ENCODE measurements around the gene TOR1B.

Gene TOR1B

GRCh38 chr9:129854588-129855110 is 51.7 kb downstream of the TOR1B start:
- Histone ChIP-seq H3K9ac (ENCODE audit: low read length) (no peak overlapping the region), H3K79me2 (ENCODE audit: low read length) (no peaks in the 10 kb centered on the region), H4K20me1 (ENCODE audit: insufficient read depth, low read length) (no peaks in the 10 kb centered on the region), H3K27ac (ENCODE audit: low read length) (no peak overlapping the region), H2AFZ (ENCODE audit: low read depth, low read length) (no peak overlapping the region), H3K36me3 (replicated peaks; ENCODE audit: low read depth, low read length) (no peaks in the 10 kb centered on the region), H3K4me2 (ENCODE audit: low read length) (no peak overlapping the region), H3K4me3 (ENCODE audit: low read length) (no peak overlapping the region), H3K4me1 (ENCODE audit: low read length) (no peaks in the 10 kb centered on the region), H3K27me3 (ENCODE audit: low read depth, low read length) (no peaks in the 10 kb centered on the region), H3K9me3 (ENCODE audit: insufficient read depth, low read length) (no peaks in the 10 kb centered on the region)
- TF ChIP-seq CTCF (IDR thresholded peaks at IDR 0.05; ENCODE audit: low read depth, low read length) (no peak), EZH2phosphoT487 (IDR thresholded peaks at IDR 0.05; ENCODE audit: low read depth) (no peak)

DNA sequence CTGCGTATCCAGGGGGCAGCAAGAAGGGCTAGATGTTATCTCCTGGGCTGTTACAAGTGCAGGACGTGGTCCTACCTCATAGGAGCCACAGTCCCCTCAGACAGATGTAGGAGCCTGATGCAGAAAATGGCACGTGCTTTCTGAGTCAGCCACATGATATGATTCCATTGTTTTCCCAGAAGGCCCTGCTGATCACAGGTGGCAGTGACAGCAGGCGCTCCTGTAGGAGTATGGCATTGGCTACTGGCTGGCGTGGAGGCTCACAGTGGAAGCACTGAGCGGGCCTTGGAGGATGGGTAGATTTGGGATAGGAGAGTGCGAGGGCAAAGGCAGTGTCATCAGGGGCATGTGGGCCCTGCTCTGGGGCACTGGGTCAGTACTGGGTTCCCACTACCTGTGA is 54.2 kb downstream of the TOR1B start:
- Histone ChIP-seq H3K36me3 (replicated peaks; ENCODE audit: low read depth, low read length) (peaks cover 3% of the 10 kb centered on the region), H3K79me2 (ENCODE audit: low read length) (no peaks in the 10 kb centered on the region), H3K4me3 (ENCODE audit: low read length) (no peak overlapping the region), H3K27me3 (ENCODE audit: low read depth, low read length) (no peaks in the 10 kb centered on the region), H3K27ac (ENCODE audit: low read length) (no peak overlapping the region), H3K4me2 (ENCODE audit: low read length) (no peak overlapping the region), H4K20me1 (ENCODE audit: insufficient read depth, low read length) (no peaks in the 10 kb centered on the region), H3K9me3 (ENCODE audit: insufficient read depth, low read length) (no peaks in the 10 kb centered on the region), H3K9ac (ENCODE audit: low read length) (no peak overlapping the region), H2AFZ (ENCODE audit: low read depth, low read length) (no peak overlapping the region), H3K4me1 (ENCODE audit: low read length) (no peaks in the 10 kb centered on the region)
- TF ChIP-seq CTCF (IDR thresholded peaks at IDR 0.05; ENCODE audit: low read depth, low read length) (no peak), EZH2phosphoT487 (IDR thresholded peaks at IDR 0.05; ENCODE audit: low read depth) (no peak)

- H3K79me2 ChIP-seq (ENCODE audit: low read length): no peaks in the 10 kb centered on the region
- H3K4me2 ChIP-seq (ENCODE audit: low read length): no peak overlapping the region
- no peak for TF ChIP-seq EZH2phosphoT487 (IDR thresholded peaks at IDR 0.05; ENCODE audit: low read depth)
- TF ChIP-seq CTCF (IDR thresholded peaks at IDR 0.05; ENCODE audit: low read depth, low read length): no peak
- no peaks in the 10 kb centered on the region for H4K20me1 ChIP-seq (ENCODE audit: insufficient read depth, low read length)
- no peaks in the 10 kb centered on the region for H3K9me3 ChIP-seq (ENCODE audit: insufficient read depth, low read length)
- peaks cover 3% of the 10 kb centered on the region for H3K36me3 ChIP-seq (replicated peaks; ENCODE audit: low read depth, low read length)
- no peak overlapping the region for H3K4me3 ChIP-seq (ENCODE audit: low read length)
- no peaks in the 10 kb centered on the region for H3K27me3 ChIP-seq (ENCODE audit: low read depth, low read length)
- H2AFZ ChIP-seq (ENCODE audit: low read depth, low read length): no peak overlapping the region
- no peak overlapping the region for H3K9ac ChIP-seq (ENCODE audit: low read length)
- no peak overlapping the region for H3K27ac ChIP-seq (ENCODE audit: low read length)
- no peaks in the 10 kb centered on the region for H3K4me1 ChIP-seq (ENCODE audit: low read length)
Measured at GRCh38 chr9:129858167-129858962, 55.4 kb downstream of the TOR1B start.
